Hepatocyte (in vitro differentiated cells): ENCODE data around the gene PAFAH2.

Experiments
- EZH2phosphoT487 ChIP-seq: fragments of 200-600 bp; sonication (generic); IDR thresholded peaks from one replicate; pipeline ENCODE4 v1.6.1; 2018; ENCODE audit warnings: antibody characterized with exemption, mild to moderate bottlenecking, low read depth, moderate library complexity; ENCODE audit not compliant: unreplicated experiment, severe bottlenecking
- TF ChIP-seq, protein P1 (sequence below): fragments of 200-600 bp; sonication (generic); IDR thresholded peaks from 2 replicates; pipeline ENCODE4 v1.5.1; 2016; ENCODE audit warnings: antibody characterized with exemption, mild to moderate bottlenecking; ENCODE audit not compliant: poor library complexity

DNA sequence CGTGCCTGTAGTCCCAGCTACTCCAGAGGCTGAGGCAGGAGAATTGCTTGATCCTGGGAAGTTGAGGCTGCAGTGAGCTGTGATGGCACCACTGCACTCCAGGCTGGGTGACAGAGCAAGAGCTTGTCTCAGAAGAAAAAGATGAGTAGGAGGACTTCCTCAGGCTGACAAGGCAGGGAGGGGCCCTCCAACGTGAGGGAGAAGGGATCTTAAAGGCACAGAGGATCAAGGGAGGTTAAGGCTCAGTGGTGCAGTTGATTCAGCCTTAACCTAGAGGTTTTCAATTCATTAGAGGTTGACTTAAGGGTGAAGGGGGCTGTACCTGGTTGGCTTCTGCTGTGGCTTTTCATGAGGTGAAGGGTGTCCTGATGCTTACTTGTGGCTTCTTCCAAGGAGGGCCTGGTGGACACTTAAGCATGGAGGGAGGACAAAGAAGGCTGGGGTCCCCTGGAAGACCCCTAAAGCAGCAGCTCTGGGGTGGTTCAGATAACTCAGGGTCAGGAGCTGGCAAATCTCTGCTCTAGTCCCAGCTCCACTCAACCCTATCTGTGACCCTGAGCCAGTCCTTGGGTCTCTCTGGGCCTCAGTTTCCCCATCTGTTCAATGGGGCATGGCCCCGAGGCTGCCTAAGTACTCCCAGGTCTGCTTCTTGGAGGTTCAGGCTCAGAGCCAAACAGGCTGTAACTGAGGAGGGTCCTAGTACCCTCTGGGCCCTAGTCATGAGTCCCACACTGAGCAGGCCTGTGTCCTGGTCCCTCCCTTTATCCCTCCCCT lies 30.0 kb upstream of the PAFAH2 start:
- no peak for TF ChIP-seq EZH2phosphoT487
- TF ChIP-seq, protein P1, sequence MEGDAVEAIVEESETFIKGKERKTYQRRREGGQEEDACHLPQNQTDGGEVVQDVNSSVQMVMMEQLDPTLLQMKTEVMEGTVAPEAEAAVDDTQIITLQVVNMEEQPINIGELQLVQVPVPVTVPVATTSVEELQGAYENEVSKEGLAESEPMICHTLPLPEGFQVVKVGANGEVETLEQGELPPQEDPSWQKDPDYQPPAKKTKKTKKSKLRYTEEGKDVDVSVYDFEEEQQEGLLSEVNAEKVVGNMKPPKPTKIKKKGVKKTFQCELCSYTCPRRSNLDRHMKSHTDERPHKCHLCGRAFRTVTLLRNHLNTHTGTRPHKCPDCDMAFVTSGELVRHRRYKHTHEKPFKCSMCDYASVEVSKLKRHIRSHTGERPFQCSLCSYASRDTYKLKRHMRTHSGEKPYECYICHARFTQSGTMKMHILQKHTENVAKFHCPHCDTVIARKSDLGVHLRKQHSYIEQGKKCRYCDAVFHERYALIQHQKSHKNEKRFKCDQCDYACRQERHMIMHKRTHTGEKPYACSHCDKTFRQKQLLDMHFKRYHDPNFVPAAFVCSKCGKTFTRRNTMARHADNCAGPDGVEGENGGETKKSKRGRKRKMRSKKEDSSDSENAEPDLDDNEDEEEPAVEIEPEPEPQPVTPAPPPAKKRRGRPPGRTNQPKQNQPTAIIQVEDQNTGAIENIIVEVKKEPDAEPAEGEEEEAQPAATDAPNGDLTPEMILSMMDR, result no peak
